CD4-positive, alpha-beta T cell (primary cell): Measurements from ENCODE around the gene TSHB. TPM values are rescaled to one million over a fixed set of nuclear protein-coding genes. Genes with fewer than 3 reads are reported as not detected.

Source experiments
- ATAC-seq: fragments of 200-7000 bp; cut with Tn5 transposase; one replicate; pipeline ENCODE4 v1.10.0; 2022; ENCODE audit warnings: mild to moderate bottlenecking; ENCODE audit not compliant: poor library complexity
- CTCF ChIA-PET: fragments of 350-600 bp; sonication (Branson Sonifier 250); formaldehyde crosslinking; loops from one replicate; lab custom pipeline; 2021; ENCODE audit warnings: antibody characterized with exemption, inconsistent platforms; lab: Charles Lee
- POLR2A ChIA-PET: fragments of 350-600 bp; sonication (Branson Sonifier 250); formaldehyde crosslinking; loops from one replicate; lab custom pipeline; 2021; ENCODE audit warnings: antibody characterized with exemption, inconsistent platforms; lab: Charles Lee
- DNase-seq, 14 experiments: peaks; one replicate each; pipeline ENCODE4 v3.0.0-alpha.2; 2013 to 2020; ENCODE audit warnings: mixed read lengths in 2 of 14
- H3K27ac ChIP-seq, 2 donors: one replicate each; pipeline versions ENCODE4 v1.5.1 to v1.7.0; 2013; ENCODE audit warnings: low read length in 2 of 2, low read depth in 1 of 2, mild to moderate bottlenecking in 1 of 2
- H3K27me3 ChIP-seq, 2 experiments: 1 replicate in 1 of 2; 2 replicates in 1 of 2; pipeline versions ENCODE4 v1.6.1 to v1.7.0; 2013; ENCODE audit warnings: low read length in 2 of 2, control low read depth in 1 of 2, mild to moderate bottlenecking in 1 of 2, moderate library complexity in 1 of 2; ENCODE audit not compliant: insufficient read depth in 2 of 2, control insufficient read depth in 1 of 2
- H3K36me3 ChIP-seq: one replicate; pipeline ENCODE4 v1.6.1; 2013; ENCODE audit warnings: low read length, control low read depth; ENCODE audit not compliant: insufficient read depth
- H3K4me1 ChIP-seq: one replicate; pipeline ENCODE4 v1.6.1; 2013; ENCODE audit warnings: low read length, control low read depth; ENCODE audit not compliant: insufficient read depth
- H3K4me3 ChIP-seq: one replicate; pipeline ENCODE4 v1.5.1; 2013; ENCODE audit warnings: mild to moderate bottlenecking, low read length, moderate library complexity
- H3K9me3 ChIP-seq, 2 experiments: 1 replicate in 1 of 2; 2 replicates in 1 of 2; pipeline versions ENCODE4 v1.6.1 to v1.7.0; 2013; ENCODE audit warnings: low read length in 2 of 2, mild to moderate bottlenecking in 2 of 2, control low read depth in 1 of 2, moderate library complexity in 1 of 2; ENCODE audit not compliant: control insufficient read depth in 1 of 2, insufficient read depth in 1 of 2
- H3K27ac Mint-ChIP-seq: one replicate; pipeline ENCODE4 v1.8.0; 2020; ENCODE audit warnings: mixed read lengths
- H3K27me3 Mint-ChIP-seq: one replicate; pipeline ENCODE4 v1.8.0; 2021; ENCODE audit warnings: mixed read lengths
- H3K36me3 Mint-ChIP-seq: one replicate; pipeline ENCODE4 v1.8.0; 2021; ENCODE audit warnings: low read depth, mixed read lengths
- H3K4me1 Mint-ChIP-seq: one replicate; pipeline ENCODE4 v1.8.0; 2021; ENCODE audit warnings: low read depth, mixed read lengths
- H3K4me3 Mint-ChIP-seq: one replicate; pipeline ENCODE4 v1.8.0; 2020; ENCODE audit warnings: mild to moderate bottlenecking, mixed read lengths
- H3K9me3 Mint-ChIP-seq: one replicate; pipeline ENCODE4 v1.8.0; 2020; ENCODE audit warnings: mixed read lengths
- CTCF ChIP-seq: fragments of 200-600 bp; IDR thresholded peaks from one replicate; pipeline ENCODE4 v1.8.0; 2022; ENCODE audit warnings: antibody characterized with exemption, mild to moderate bottlenecking
- intact Hi-C, 2 experiments: fragments of 100-400 bp; cut with DNase I in 1 of 2; cut with micrococcal nuclease in 1 of 2; formaldehyde crosslinking; loops; one replicate each; pipeline versions ENCODE4 v1.15.1 to v1.9.0; 2023 to 2025; cut with DNase I, micrococcal nuclease
- total RNA-seq, 174 experiments: library from RNA in 2 of 174; stranded (reverse) in 2 of 174; gene quantifications; one replicate each; pipeline ENCODE4 v1.2.3 and lab custom pipeline; 2021 to 2026

Gene TSHB
- total RNA-seq, 2 experiments from 2014 or later = not detected

GRCh38 chr1:115067161-115067859 lies 37.7 kb downstream of the TSHB start:
- Mint-ChIP-seq H3K4me1 (peaks cover 63% of the 10 kb centered on the region), H3K36me3 (no peaks in the 10 kb centered on the region), H3K4me3 (no peak overlapping the region), H3K27ac (no peak overlapping the region), H3K9me3 (no peaks in the 10 kb centered on the region), H3K27me3 (no peaks in the 10 kb centered on the region)
- no peak overlapping the region for H3K27ac ChIP-seq
- H3K9me3 ChIP-seq = no peaks in the 10 kb centered on the region
- TF ChIP-seq CTCF = no peak
- H3K4me3 ChIP-seq = no peak overlapping the region
- H3K4me1 ChIP-seq = peaks cover 40% of the 10 kb centered on the region
- intact Hi-C loops = loop anchor here in 1 of 2 experiments (10.0 kb wide), 1 partner anchor 313 kb away; the partner anchor contains the start of gene CSDE1
- CTCF ChIA-PET = interaction anchor here (1.6 kb wide), 2 partner anchors 20 to 45 kb away, joined by 4 read pairs; no protein-coding TSS in a partner anchor
- no peaks in the 10 kb centered on the region for H3K27me3 ChIP-seq
- no peak for ATAC-seq
- POLR2A ChIA-PET = no interaction called here
- no peak for DNase-seq
- H3K36me3 ChIP-seq = no peaks in the 10 kb centered on the region

- intact Hi-C loops = loop anchor here in 1 of 2 experiments (10.0 kb wide), 1 partner anchor 314 kb away; the partner anchor contains the start of gene CSDE1
- Histone ChIP-seq H3K27me3 (no peaks in the 10 kb centered on the region), H3K4me1 (peaks cover 42% of the 10 kb centered on the region), H3K27ac (no peak overlapping the region), H3K9me3 (no peaks in the 10 kb centered on the region), H3K4me3 (no peak overlapping the region), H3K36me3 (no peaks in the 10 kb centered on the region)
- CTCF ChIA-PET = no interaction called here
- H3K27ac Mint-ChIP-seq = no peak overlapping the region
- no peak for ATAC-seq
- DNase-seq = no peak
- H3K36me3 Mint-ChIP-seq = no peaks in the 10 kb centered on the region
- H3K9me3 Mint-ChIP-seq = no peaks in the 10 kb centered on the region
- H3K4me1 Mint-ChIP-seq = peaks cover 50% of the 10 kb centered on the region
- no peak overlapping the region for H3K4me3 Mint-ChIP-seq
- TF ChIP-seq CTCF = no peak
- no peaks in the 10 kb centered on the region for H3K27me3 Mint-ChIP-seq
- POLR2A ChIA-PET = interaction anchor here (1.0 kb wide), 1 partner anchor 30 kb away, joined by 4 read pairs; no protein-coding TSS in a partner anchor
These were observed 39.4 kb downstream of the TSHB start for GRCh38 chr1:115068826-115069585.

DNA sequence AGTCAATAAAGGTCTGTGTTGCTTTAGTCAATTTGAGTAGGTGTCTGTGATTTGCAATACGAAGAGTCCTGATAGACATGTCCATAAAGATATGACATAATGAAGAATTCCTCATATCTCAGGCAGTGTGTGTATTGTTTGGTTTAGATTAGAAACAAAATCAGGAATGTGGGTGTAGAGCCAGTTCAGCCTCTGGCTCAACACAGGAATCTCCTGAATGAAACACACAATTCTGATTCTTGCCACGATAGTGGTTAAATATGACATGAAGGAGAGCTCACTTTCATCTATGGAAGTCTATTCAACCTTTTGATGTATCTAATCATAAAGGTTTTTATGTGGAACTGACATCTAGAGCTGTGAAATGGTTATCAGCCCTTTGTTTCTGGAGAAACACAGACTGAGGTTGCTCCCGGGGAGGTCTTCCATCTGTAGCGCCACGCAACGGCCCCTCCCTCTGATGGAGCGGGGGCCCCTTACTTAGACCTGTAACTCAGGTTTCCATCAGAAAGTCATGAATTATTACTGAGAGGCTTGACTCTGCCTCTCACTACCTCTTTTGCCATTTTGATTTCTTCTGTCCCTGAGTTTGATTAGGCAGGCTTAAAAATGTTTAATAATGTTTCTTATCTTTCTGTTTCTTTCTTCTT lies 40.2 kb downstream of the TSHB start:
- intact Hi-C loops = loop anchor here in 1 of 2 experiments (10.0 kb wide), 1 partner anchor 315 kb away; the partner anchor contains the start of gene CSDE1
- Mint-ChIP-seq H3K27me3 (no peaks in the 10 kb centered on the region), H3K27ac (no peak overlapping the region), H3K4me1 (peaks cover 42% of the 10 kb centered on the region), H3K9me3 (no peaks in the 10 kb centered on the region), H3K4me3 (no peak overlapping the region), H3K36me3 (no peaks in the 10 kb centered on the region)
- TF ChIP-seq CTCF = no peak
- Histone ChIP-seq H3K27ac (no peak overlapping the region), H3K27me3 (no peaks in the 10 kb centered on the region), H3K4me3 (no peak overlapping the region), H3K9me3 (no peaks in the 10 kb centered on the region), H3K4me1 (peaks cover 36% of the 10 kb centered on the region), H3K36me3 (no peaks in the 10 kb centered on the region)
- no peak for ATAC-seq
- POLR2A ChIA-PET = interaction anchor here (1.0 kb wide), 1 partner anchor 29 kb away, joined by 4 read pairs; no protein-coding TSS in a partner anchor
- DNase-seq = no peak
- CTCF ChIA-PET = interaction anchor here (3.2 kb wide), 1 partner anchor 17 kb away, joined by 15 read pairs; no protein-coding TSS in a partner anchor
